ENCODE measurements around the gene TTLL6. TPM values are rescaled to one million over a fixed set of nuclear protein-coding genes. Genes with fewer than 3 reads are reported as not detected.

TTLL6 gene
- total RNA-seq (10 to 100 TPM in 1 of 5 donors, 1 to 10 TPM in 2, not detected in 2; 1.5 to 11.0 (median 1.8) TPM), polyA plus RNA-seq (under 1 TPM in 1 of 3 donors, not detected in 2; 0.48 TPM)
- long read RNA-seq, donor 1, partial matches to known transcripts = 68 of 80 reads
- long read RNA-seq, donor 1, other reads (novel, unspliced or antisense) = 12 of 80 reads
- long read RNA-seq, donor 2, partial matches to known transcripts = 10 of 10 reads
- long read RNA-seq, donor 2, other reads (novel, unspliced or antisense) = 0 of 10 reads
- long read RNA-seq, donor 3 = 0 reads
- long read RNA-seq, donor 4 = 0 reads
- long read RNA-seq, donor 5 = 0 reads
- long read RNA-seq, donor 6, partial matches to known transcripts = 205 of 205 reads
- long read RNA-seq, donor 6, other reads (novel, unspliced or antisense) = 0 of 205 reads
- long read RNA-seq, donor 7 = 0 reads
- long read RNA-seq, donor 8 = 0 reads
- long read RNA-seq, donor 9 = 0 reads
- long read RNA-seq, donor 10 = 0 reads

- Histone ChIP-seq H3K9me3 (no peaks in the 10 kb centered on the region), H3K27ac (peak within 1 kb of the TSS in 4 of 5 donors; percentile 1 to 68 (median 24)), H3K27me3 (peaks cover 0 to 51% (median 0%) of the 10 kb centered on the region in 3 donors), H3K4me1 (peaks cover 14 to 27% (median 20%) of the 10 kb centered on the region in 4 donors), H3K4me3 (peak within 1 kb of the TSS; percentile 43 to 56 (median 50)), H3K36me3 (no peaks in the 10 kb centered on the region)
- intact Hi-C loops (cut with DNase I; ENCODE audit: low total_unique reads) = no loop called here
- DNase-seq = peak; percentile 92 to 96
- TF ChIP-seq POLR2AphosphoS5 (IDR thresholded peaks at IDR 0.05) = peak in 1 of 3 donors; percentile 56
- no peak for TF ChIP-seq CTCF (IDR thresholded peaks at IDR 0.05)
- TF ChIP-seq EP300 (IDR thresholded peaks at IDR 0.05) = no peak
- TF ChIP-seq POLR2A (IDR thresholded peaks at IDR 0.05) = no peak
- 1 to 4% (median 2%) methylated on average over 21 to 64 of the region's 64 CpGs for WGBS, 5 donors
Measured at GRCh38 chr17:48816774-48817590, at the start of gene TTLL6. TSS of gene TTLL6 (minus strand) at chr17:48817229. CDS start at chr17:48817072, 157 bp downstream.

GRCh38 chr17:48860456-48860855 is 43.4 kb upstream of the TTLL6 start:
- 92 to 98% (median 94%) methylated on average over 4 of the region's 4 CpGs for WGBS, 5 donors
- no peak for DNase-seq
- H3K4me1 ChIP-seq = no peaks in the 10 kb centered on the region
- H3K36me3 ChIP-seq = peaks cover 65 to 100% (median 100%) of the 10 kb centered on the region in 4 donors
- TF ChIP-seq POLR2AphosphoS5 (IDR thresholded peaks at IDR 0.05) (no peak), POLR2A (IDR thresholded peaks at IDR 0.05) (no peak), CTCF (IDR thresholded peaks at IDR 0.05) (no peak), EP300 (IDR thresholded peaks at IDR 0.05) (no peak)
- intact Hi-C loops (cut with DNase I; ENCODE audit: low total_unique reads) = no loop called here
- no peak overlapping the region for H3K4me3 ChIP-seq
- H3K9me3 ChIP-seq = no peaks in the 10 kb centered on the region
- no peak overlapping the region for H3K27ac ChIP-seq
- H3K27me3 ChIP-seq = no peaks in the 10 kb centered on the region

GRCh38 chr17:48860034-48860433 is 43.0 kb upstream of the TTLL6 start:
- intact Hi-C loops (cut with DNase I; ENCODE audit: low total_unique reads) = no loop called here
- no peak for DNase-seq
- Histone ChIP-seq H3K4me1 (no peaks in the 10 kb centered on the region), H3K9me3 (no peaks in the 10 kb centered on the region), H3K36me3 (peaks cover 69 to 100% (median 100%) of the 10 kb centered on the region in 4 donors), H3K4me3 (no peak overlapping the region), H3K27ac (no peak overlapping the region), H3K27me3 (no peaks in the 10 kb centered on the region)
- whole genome bisulfite sequencing, 5 donors = 95 to 99% (median 98%) methylated on average over 3 of the region's 3 CpGs
- no peak for TF ChIP-seq POLR2AphosphoS5 (IDR thresholded peaks at IDR 0.05)
- no peak for TF ChIP-seq POLR2A (IDR thresholded peaks at IDR 0.05)
- no peak for TF ChIP-seq CTCF (IDR thresholded peaks at IDR 0.05)
- TF ChIP-seq EP300 (IDR thresholded peaks at IDR 0.05) = no peak

GRCh38 chr17:48856122-48856821 is 39.2 kb upstream of the TTLL6 start:
- DNase-seq = no peak
- WGBS, 5 donors = 56 to 68% (median 65%) methylated on average over 3 of the region's 3 CpGs
- Histone ChIP-seq H3K4me3 (no peak overlapping the region), H3K27me3 (no peaks in the 10 kb centered on the region), H3K4me1 (no peaks in the 10 kb centered on the region), H3K9me3 (no peaks in the 10 kb centered on the region), H3K36me3 (peaks cover 70 to 99% (median 98%) of the 10 kb centered on the region in 4 donors), H3K27ac (no peak overlapping the region)
- TF ChIP-seq POLR2A (IDR thresholded peaks at IDR 0.05) (no peak), EP300 (IDR thresholded peaks at IDR 0.05) (no peak), CTCF (IDR thresholded peaks at IDR 0.05) (no peak), POLR2AphosphoS5 (IDR thresholded peaks at IDR 0.05) (no peak)
- intact Hi-C loops (cut with DNase I; ENCODE audit: low total_unique reads) = no loop called here

Measured in stomach (tissue), 19 donors.